Endothelial cell of umbilical vein (primary cell): ENCODE data around the gene PVRIG.

Source experiments
- CTCF ChIP-seq, 2 donors: IDR thresholded peaks; 1 replicate in 1 of 2; 2 replicates in 1 of 2; pipeline ENCODE4 v1.5.1; 2011; ENCODE audit warnings: low read length in 2 of 2, mild to moderate bottlenecking in 2 of 2, moderate library complexity in 2 of 2, control low read depth in 1 of 2, inconsistent platforms in 1 of 2, low read depth in 1 of 2; ENCODE audit not compliant: insufficient read depth in 1 of 2; ENCODE audit errors: extremely low read depth in 1 of 2
- EZH2 ChIP-seq: IDR thresholded peaks from 2 replicates; pipeline ENCODE4 v1.6.1; 2012; ENCODE audit warnings: borderline replicate concordance, low read depth, mild to moderate bottlenecking, moderate library complexity, low read length, inconsistent platforms; ENCODE audit not compliant: severe bottlenecking
- FOS ChIP-seq: IDR thresholded peaks from 2 replicates; pipeline ENCODE4 v1.6.1; 2011; ENCODE audit warnings: mild to moderate bottlenecking, low read length, moderate library complexity, borderline replicate concordance; ENCODE audit not compliant: insufficient read depth
- GATA2 ChIP-seq: IDR thresholded peaks from 2 replicates; pipeline ENCODE4 v1.7.0; 2011; ENCODE audit warnings: low read depth, mild to moderate bottlenecking, moderate library complexity, mixed read lengths, low read length; ENCODE audit not compliant: insufficient read length, insufficient read depth
- JUN ChIP-seq: IDR thresholded peaks from 2 replicates; pipeline ENCODE4 v1.6.1; 2011; ENCODE audit warnings: borderline replicate concordance, low read depth; ENCODE audit not compliant: insufficient read length, insufficient read depth
- MAX ChIP-seq: IDR thresholded peaks from 2 replicates; pipeline ENCODE4 v1.6.1; 2011; ENCODE audit not compliant: insufficient read depth, insufficient read length
- MYC ChIP-seq: IDR thresholded peaks from one replicate; pipeline ENCODE4 v1.6.1; 2011; ENCODE audit warnings: mild to moderate bottlenecking, low read depth, low read length
- POLR2A ChIP-seq: IDR thresholded peaks from 2 replicates; pipeline ENCODE4 v1.6.1; 2012; ENCODE audit warnings: low read depth, mild to moderate bottlenecking, control low read depth, low read length
- POLR2AphosphoS5 ChIP-seq: IDR thresholded peaks from 2 replicates; pipeline ENCODE4 v1.6.1; 2012; ENCODE audit warnings: low read depth, mild to moderate bottlenecking, control low read depth, low read length, moderate library complexity; ENCODE audit not compliant: insufficient read depth

- TF ChIP-seq CTCF (IDR thresholded peaks at IDR 0.05; ENCODE audit: extremely low read depth in 1 of 2, insufficient read depth in 1 of 2, low read depth in 1 of 2, low read length in 2 of 2) = no peak
- no peak for TF ChIP-seq POLR2A
- no peak for TF ChIP-seq EZH2
- TF ChIP-seq JUN = no peak
- TF ChIP-seq MYC = no peak
- no peak for TF ChIP-seq POLR2AphosphoS5
- no peak for TF ChIP-seq FOS
- no peak for TF ChIP-seq MAX
- no peak for TF ChIP-seq GATA2
Measured at GRCh38 chr7:100212631-100213286, 7.0 kb upstream of the PVRIG start.
